Testis (tissue), 2 donors: Measurements from ENCODE around the gene SGPP2.

Experiments used
- POLR2A ChIP-seq: fragments of 450-650 bp; IDR thresholded peaks from one replicate; pipeline ENCODE4 v1.6.1; 2017; ENCODE audit warnings: antibody characterized with exemption, mild to moderate bottlenecking, moderate library complexity
- TF ChIP-seq, protein P1 (sequence below), 3 experiments: fragments of 450-650 bp in 2 of 3; fragments of 200-600 bp in 1 of 3; sonication (generic) in 1 of 3; IDR thresholded peaks; one replicate each; pipeline ENCODE4 v1.5.1; 2016 to 2019; ENCODE audit warnings: antibody characterized with exemption in 3 of 3, mild to moderate bottlenecking in 2 of 3, moderate library complexity in 1 of 3

DNA sequence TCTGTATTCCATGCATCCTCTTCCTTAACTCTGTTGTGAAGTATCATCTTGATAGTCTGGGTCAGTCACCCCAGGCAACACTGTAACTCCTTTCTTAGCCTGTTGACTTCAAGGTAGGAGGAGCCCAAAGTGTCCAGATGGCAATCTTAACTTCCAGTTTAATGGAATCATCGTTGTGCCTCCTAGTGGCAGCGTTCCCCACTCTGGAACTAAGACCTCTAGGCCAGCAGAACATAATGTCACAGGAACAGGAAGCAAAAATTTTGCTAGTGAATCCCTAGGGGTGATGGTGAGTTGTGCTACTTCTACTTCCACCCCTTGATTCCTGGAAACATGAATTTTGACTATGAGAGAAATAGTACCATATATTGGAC lies 11.7 kb downstream of the SGPP2 start:
- TF ChIP-seq, protein P1, sequence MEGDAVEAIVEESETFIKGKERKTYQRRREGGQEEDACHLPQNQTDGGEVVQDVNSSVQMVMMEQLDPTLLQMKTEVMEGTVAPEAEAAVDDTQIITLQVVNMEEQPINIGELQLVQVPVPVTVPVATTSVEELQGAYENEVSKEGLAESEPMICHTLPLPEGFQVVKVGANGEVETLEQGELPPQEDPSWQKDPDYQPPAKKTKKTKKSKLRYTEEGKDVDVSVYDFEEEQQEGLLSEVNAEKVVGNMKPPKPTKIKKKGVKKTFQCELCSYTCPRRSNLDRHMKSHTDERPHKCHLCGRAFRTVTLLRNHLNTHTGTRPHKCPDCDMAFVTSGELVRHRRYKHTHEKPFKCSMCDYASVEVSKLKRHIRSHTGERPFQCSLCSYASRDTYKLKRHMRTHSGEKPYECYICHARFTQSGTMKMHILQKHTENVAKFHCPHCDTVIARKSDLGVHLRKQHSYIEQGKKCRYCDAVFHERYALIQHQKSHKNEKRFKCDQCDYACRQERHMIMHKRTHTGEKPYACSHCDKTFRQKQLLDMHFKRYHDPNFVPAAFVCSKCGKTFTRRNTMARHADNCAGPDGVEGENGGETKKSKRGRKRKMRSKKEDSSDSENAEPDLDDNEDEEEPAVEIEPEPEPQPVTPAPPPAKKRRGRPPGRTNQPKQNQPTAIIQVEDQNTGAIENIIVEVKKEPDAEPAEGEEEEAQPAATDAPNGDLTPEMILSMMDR (IDR thresholded peaks at IDR 0.05), result no peak
- no peak for TF ChIP-seq POLR2A
